GM18502 (cell line): ENCODE measurements around the gene FRAS1.
"Not testable (repeated sequence)": the region's sequence is repeated elsewhere in the genome, so short reads cannot be mapped to it uniquely, and the experiment has no call there.

Source experiments
- ATAC-seq: cut with Tn5 transposase; IDR thresholded peaks from one replicate; pipeline ENCODE4 v1.9.1; 2021; ENCODE audit warnings: mild to moderate bottlenecking; ENCODE audit not compliant: unreplicated experiment, poor library complexity

Gene FRAS1

DNA sequence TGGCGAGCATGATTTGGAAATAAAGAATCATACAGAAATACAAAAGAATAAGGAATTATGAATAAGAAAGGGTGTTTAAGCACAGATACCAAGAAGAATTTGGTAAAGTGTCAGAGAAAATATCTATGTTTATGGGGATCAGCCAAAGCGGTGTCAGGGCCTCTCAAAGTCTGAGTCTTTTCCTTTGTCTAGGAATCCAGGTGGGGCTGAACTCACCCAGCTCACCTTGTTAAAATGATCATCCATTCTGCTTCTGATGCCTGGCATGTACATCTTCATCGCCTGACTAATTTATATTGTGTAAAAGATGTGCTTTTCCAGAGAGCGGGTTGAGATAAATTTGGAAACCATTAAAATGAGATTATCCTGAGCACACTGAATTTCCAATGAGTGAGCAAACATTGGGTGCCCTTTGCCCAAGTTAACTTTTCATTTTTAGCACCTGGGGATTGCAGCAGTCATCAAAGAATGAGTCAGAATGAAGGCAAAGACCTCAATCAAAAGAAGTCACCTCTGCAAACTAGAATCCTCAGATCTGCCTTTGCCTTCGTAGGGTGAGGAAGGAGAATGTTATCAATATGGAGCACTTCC is 352.6 kb downstream of the FRAS1 start:
- ATAC-seq, result no peak

DNA sequence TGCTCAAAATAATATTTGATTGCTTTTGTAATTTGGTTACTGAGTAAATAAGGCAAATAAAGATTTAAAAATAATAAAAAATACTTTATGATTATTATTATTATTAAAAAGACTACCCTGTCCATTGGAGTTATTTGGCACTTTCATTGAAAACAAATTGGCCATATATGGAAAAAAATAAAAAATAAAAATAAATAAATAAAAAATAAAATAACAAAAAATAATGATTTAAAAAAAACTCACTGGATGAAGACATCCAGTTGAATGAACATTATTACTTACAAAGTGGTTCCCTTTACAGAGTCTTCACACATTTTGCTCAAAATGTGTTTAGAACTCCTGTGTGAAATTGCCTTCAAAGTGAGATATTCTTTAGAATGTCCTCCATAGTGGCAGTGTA is 353.1 kb downstream of the FRAS1 start:
- ATAC-seq, result no peak

DNA sequence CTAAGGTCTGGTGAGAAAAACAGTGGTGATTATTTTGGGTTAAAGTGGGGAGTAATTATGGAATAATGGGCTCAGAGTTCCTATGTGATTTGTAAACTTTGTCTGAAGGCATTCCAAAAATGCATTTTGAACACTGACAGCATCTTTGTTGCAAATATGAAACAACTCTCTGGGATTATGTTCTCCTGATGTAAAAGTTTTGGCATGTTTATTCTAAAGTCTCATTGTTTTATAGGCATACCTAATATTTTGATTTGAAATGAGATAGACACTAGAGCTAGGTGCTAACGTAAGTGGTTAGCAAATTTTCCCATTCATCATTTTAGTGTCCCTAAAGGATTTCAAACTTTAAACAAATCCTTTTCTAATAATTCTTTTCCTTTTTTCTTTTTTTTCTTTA is 353.6 kb downstream of the FRAS1 start:
- no peak for ATAC-seq

DNA sequence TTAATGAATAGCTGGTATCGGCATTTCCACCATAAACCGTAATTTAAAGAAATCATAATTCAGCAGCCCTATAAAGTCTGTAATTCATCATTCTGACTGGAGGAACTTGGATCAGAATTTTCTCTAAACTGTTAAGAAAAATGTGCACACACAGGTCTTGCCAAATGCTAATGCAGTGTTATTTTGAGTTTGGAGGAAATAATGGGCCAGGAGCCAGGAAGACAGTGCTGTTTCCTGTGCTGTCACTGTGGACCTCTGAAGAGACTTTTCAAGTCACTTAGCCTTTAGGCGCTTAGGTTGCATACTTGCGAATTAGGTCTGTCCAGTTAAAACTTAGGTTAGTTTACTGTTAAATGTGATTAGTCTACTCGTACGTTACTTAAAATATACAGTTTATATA is 357.0 kb downstream of the FRAS1 start:
- no peak for ATAC-seq

DNA sequence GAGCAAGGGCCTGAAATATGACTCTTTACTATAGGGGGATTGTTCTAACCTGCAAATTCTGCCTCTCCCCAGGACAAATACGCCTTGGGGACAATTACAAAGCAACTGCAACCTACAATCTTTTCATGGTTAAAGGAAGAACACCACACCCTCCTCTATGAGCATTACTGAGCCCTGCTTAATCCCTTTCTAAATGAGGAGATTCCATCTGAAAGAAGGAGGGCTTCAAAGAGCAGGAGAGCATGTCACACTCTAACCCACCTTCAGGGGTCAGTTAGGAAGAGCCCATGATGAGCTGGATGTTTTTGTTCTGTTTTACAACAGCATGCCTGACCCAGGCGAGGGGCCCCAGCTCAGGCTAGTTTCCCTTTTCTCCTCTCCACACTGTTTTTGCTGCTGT is 360.5 kb downstream of the FRAS1 start:
- ATAC-seq, result no peak

DNA sequence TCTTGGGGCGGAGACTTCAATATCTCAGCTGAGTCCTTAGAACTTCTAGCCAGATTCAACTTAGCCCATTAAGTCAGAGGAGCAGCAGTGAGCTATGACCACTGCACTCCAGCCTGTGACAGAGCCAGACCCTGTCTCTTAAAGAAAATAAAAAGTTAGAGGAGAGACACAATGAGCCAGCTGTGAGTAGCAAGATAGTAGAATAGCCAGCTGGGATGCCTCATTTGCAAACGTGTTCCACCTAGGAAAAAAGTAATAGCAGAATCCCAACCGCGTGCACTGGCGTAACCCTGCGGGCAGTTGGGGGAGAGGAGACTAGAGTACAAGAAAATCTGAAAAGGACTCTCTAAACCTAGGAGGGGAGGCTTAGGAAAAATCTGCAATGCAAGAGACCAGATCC is 361.3 kb downstream of the FRAS1 start:
- no peak for ATAC-seq

DNA sequence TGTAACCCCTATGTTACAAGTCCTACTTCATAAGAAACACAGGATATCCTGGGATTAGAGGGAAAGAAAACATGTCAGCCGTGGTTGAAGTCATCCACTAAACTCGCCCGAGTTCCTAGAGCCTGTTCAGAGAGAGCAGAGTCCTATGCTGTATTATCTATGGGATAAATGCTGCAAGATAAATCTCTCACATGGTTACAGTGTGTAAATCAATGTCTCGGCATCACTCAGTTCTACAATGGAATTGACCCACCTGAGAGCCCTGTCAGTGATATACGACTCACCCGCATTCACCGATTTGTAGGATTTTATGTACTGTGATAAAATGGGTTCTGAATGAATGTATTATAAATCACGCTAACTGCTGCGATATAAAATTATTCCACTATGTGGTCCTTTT is 366.7 kb downstream of the FRAS1 start:
- ATAC-seq, result no peak

DNA sequence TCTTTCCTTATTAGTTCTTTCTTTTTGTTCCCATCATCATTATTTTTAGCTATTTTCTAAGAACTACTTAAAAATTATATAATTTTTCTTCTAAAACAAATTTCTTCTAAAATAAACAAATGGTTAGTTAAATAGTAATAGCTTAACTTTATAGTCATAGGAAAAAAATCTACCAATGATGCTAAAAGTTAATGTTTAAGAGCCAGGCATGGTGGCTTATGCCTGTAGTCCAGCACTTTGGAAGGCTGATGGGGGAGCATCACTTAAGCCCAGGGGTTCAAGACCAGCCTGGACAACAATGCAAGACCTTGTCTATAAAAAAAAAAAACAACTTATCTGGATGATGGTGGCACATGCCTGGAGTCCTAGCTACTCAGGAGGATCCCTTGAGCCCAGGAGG is 367.3 kb downstream of the FRAS1 start:
- ATAC-seq, result no peak

DNA sequence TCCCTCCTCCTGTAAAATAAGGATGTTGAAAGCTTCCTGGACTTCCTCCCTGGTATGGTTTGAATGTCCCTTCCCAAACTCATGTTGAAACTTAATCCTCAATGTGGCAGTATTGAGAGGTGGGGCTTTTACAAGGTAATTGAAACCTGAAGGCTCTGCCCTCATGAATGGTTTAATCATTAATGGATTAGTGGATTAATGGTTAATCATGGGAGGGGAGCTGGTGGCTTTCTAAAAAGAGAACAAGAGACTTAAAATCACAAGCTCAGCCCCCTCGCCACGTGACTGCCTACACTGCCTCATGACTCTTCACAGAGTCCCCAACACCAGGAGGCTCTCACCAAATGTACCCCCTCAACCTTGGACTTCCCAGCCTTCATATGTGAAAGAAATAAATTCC is 369.8 kb downstream of the FRAS1 start:
- no peak for ATAC-seq

DNA sequence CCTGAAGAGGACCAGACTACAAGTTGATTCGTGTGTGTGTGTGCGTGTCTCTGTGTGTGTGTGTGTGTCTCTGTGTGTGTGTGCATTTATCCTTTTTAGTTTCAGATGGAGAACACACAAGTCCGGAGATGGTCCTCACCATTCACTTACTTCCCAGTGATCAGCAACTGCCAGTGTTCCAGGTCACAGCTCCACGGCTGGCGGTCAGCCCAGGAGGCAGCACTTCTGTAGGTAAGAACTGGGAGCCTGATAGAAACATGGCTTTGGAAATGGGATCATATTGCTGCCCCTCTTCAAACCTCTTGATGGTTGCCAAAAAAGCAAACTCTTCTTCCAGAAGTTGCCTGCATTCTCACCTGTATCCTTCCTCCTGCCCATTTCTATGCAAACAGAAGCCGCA is 371.9 kb downstream of the FRAS1 start:
- ATAC-seq, result no peak

DNA sequence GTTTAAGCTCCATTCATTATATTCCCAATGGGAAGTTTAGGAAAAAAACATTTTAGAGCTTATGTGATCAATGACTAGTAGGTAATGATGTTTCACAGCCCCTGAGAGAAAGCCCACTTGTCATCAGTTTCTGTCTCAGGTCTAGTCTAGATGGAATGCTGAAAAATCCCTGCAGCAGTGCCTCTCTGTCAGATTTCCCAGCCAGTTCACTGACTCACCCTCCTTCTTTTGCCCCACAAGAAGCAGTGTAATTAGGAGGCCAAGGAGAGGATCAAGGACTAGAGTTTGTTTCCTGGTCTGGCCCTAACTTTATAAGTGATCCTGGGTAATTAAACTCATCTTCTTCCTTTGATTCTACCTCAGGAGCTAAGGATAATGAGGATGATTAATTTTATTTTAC is 375.8 kb downstream of the FRAS1 start:
- ATAC-seq, result no peak

DNA sequence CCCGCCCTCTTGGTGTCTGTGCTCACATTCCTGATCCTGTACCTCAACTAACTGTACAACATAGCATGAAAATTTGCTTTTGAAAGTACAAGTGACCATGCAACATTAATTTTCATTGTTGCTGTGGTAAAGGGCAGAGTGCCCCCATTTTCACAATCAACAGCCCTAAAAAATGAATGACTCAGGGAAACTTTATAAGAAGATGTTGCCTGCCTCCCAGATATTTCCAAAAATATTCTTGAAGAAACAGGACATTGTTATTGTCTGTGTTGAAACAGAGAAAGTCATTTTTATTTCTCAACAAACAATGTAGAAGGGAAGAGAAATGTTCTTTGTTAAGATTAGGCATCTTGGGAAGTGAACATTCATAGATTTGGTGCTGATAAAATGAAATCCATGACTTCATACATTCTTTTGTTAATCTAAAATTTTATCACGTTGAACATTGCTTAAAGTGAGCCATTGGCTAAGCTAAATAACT is 380.5 kb downstream of the FRAS1 start:
- ATAC-seq, result no peak

DNA sequence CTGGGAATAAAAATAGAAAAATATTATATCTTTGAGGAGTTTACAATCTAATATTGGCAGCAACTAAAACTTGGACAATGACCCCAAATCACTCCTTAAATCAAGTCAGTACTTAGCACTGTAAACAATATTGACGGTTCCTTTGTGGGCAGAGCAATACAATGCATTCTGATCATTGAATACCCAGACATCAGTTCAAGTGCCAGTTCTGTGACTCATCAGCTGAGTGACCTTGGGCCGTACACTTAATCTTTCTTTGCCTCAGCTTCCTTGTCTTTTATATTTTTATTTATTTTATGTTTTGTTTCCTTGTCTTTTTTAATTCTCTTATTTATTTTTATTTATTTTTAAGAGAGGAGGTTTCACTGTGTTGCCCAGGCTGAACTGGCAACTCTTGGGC is 382.2 kb downstream of the FRAS1 start:
- no peak for ATAC-seq

DNA sequence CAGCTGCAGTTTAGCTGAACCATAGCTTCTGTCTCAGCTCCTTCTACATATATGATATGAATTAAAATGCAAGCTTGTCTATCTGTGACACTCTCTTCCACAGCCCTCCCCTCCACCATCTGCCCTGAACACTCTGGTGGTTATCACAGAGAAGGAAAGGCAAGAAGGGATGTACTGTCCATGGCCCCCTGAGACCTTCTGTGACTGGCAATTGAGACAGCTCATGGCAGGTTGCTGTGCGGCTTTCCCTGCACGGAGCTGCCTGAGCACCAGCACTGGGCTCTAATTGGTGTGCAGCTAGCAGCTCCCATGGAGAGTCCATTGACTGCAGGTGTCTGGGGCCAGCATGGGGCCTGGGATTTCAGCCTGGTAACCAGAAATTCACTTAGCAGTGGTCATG is 384.6 kb downstream of the FRAS1 start:
- ATAC-seq, result no peak

DNA sequence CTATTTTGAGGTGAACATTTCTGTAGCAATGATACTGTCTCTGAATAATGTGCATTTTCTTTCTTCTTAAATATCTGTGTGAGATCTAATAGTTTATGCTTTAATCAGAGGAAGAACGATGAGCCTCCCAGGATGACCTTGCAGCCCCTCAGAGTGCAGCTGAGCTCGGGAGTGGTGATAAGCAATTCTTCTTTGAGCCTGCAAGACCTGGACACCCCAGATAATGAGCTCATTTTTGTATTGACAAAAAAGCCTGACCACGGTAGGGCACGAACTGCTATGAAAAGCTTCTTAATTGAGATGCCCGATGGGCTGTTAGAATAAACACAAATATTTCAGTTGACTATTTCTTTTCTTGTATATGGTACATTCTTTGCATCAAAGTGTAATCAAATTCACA is 389.5 kb downstream of the FRAS1 start:
- no peak for ATAC-seq

DNA sequence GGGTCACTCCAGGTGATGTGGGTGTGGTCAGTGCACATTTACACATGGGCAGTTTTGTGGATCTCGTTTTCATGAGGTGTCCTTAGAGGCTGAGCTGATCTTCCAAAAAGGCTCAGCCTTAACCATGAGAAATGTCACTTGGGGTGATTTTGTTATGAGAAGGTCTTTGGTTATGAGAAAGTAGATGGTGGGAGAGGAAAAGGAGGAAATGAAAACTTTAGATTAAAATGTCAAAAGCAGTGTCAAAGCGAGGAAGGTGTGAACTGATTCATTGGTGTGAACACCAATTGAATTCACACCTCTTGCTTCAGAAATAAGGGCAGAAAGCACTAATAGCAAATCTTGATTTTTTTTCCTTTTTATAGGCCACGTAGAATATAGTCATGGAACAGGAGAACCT is 394.3 kb downstream of the FRAS1 start:
- no peak for ATAC-seq

DNA sequence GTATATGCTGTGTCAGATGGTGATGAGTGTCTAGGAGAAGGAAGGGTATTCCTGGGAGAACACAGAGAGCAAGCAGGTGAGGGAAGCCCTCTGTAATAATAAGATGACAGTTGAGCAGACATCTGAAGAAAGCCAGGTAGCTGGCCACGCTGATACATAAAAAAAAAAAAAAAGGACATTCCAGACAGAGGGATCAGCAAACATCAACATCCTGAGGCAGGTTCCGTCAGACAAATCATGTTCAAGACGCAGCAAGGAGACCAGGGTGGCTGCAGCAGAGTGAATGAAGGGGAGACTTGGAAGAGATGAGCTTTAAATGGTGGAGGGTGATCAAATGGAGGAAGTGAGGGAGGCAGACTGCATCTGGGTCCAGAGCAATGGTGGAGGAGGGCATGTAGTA is 396.9 kb downstream of the FRAS1 start:
- ATAC-seq, result no peak

DNA sequence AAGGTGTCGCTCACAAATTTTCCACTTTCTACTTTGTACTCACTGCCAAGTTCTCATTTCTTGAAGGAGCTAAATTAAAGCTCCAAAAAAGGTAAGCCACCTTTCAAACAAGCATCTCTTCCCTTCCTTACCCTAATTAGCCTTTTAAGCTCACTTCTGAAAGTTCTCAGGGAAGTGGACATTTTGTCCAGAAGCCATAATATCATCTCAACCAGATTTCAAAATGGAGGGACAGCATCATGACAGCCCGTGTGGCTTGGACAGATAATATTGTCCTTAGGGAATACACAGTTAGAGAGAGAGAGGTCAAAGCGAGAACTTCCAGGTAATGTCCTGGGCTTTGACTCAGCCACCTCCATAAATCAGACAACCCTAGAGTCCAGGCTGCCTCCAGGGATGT is 400.6 kb downstream of the FRAS1 start:
- no peak for ATAC-seq

DNA sequence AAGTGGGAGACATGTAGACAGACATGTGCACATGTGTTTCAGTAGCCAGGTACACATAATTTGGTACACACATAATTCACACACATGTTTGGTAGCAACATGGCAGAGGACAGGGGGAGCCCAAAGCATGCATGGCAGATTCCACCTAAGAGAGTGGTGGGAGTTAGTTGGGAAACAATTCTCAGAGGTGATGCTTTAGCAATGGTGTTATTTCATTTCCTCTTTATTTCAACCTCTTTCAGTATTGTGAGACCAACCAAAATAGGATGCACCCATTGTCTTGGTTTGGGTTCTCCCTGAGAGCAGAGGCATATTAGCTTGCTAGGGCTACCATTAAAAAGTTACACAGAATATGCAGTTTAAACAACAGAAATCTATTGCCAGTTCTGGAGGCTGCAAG is 402.2 kb downstream of the FRAS1 start:
- peak; percentile 53 for ATAC-seq

DNA sequence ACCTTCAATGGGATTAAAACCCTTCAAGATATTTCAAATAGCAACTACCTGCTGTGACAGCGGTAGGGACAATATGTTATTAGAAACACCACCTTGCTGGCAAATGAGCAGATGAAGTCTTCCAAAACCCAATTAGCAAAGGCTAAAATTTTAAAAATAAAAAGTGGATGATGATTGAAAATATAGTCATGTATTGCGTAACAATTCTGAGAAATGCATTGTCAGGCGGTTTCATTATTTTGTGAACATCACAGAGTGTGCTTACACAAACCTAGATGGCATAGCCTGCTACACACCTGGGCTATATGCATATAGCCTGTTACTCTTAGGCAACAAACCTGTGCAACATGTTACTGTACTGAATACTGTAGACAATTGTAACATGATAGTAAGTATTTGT is 403.2 kb downstream of the FRAS1 start:
- no peak for ATAC-seq

DNA sequence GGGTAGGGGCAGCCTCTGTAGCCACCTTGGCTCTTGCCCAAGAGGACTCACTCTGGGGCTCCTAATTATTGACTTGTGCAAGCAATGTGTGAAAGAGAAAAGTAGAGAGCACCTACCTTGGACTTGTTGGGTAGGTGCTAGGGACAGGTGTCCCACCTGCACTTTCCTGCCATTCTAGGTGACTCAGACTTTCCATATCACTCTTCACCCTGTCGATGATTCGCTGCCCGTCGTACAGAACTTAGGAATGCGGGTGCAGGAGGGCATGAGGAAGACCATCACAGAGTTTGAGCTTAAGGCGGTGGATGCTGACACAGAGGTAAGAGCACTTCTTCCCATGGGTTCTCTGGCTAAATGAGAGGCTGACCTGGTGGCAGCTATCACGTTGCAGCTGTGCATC is 407.1 kb downstream of the FRAS1 start:
- no peak for ATAC-seq

DNA sequence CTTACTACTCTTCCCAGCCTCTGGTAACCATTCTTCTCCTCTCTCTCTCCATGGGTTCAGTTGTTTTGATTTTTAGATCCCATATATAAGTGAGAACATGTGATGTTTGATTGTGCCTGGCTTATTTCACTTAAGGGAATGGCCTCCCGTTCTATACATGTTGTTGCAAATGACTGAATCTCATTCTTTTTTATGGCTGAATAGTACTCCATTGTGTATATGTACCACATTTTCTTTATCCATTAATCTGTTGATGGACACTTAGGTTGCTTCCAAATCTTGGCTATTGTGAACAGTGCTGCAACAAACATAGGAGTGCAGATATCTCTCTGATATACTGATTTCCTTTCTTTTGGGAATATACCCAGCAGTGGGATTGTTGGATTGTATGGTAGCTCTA is 410.1 kb downstream of the FRAS1 start:
- not testable (repeated sequence) for ATAC-seq

DNA sequence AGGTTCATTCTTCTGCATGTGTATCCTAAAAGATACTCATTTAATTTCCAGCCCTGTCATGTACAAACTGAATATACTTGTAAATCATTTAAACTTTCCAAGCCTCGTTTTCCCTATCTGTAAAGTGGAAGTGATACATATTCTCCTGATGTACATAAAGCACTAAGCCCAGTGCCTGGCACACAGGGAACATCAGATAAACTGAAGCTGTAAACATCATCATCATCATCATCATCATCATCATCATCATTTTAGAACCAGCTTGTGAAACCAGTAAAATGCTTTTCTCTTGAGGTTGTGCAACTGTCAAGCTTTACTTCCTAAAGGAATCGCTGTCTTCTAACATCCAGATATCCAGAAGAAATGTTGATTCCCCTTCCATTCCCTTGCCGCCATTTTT is 411.1 kb downstream of the FRAS1 start:
- ATAC-seq, result no peak
